ENCODE data around the gene IGSF9B. TPM values are rescaled to one million over a fixed set of nuclear protein-coding genes. Genes with fewer than 3 reads are reported as not detected.

Gene IGSF9B
- total RNA-seq, 1 donor from 2014 or later, result 73.6 TPM

DNA sequence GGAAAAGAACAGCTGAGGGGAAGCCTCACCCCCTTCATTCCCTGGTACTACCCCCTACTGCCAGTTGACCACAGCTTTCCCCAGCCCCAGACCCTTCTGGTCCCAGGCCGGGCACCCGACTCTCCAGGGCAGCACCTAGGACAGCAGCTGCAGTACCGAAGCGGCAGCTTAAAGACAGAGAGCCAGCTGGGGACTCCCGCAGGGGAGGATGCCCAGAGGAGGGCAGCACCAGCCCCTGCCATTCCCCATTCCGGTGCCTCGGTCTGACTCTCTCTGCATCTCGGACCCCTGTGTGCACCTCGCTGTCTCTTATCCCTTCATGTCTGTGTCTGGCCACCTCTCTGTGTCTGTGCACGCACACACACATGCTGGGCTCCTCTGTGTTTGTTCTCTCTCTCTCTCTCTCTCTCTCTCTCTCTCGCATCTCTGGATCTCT is 9.4 kb downstream of the IGSF9B start:
- peaks cover 18% of the 10 kb centered on the region for H3K36me3 Mint-ChIP-seq (ENCODE audit: low read depth)
- peak; percentile 63 for DNase-seq (ENCODE audit: low spot score)
- H3K27me3 Mint-ChIP-seq (ENCODE audit: insufficient read depth), result no peaks in the 10 kb centered on the region
- intact Hi-C loops (cut with micrococcal nuclease), result loop anchor here (5.0 kb wide), 4 partner anchors 120 to 680 kb away; partner anchors contain the start of genes GLB1L3 and JAM3
- H3K9me3 Mint-ChIP-seq, result no peaks in the 10 kb centered on the region
- peaks cover 80% of the 10 kb centered on the region for H3K4me1 Mint-ChIP-seq (ENCODE audit: low read depth)
- peak overlapping the region; percentile 69 for H3K4me3 Mint-ChIP-seq
- peak overlapping the region; percentile 83 for H3K27ac Mint-ChIP-seq

DNA sequence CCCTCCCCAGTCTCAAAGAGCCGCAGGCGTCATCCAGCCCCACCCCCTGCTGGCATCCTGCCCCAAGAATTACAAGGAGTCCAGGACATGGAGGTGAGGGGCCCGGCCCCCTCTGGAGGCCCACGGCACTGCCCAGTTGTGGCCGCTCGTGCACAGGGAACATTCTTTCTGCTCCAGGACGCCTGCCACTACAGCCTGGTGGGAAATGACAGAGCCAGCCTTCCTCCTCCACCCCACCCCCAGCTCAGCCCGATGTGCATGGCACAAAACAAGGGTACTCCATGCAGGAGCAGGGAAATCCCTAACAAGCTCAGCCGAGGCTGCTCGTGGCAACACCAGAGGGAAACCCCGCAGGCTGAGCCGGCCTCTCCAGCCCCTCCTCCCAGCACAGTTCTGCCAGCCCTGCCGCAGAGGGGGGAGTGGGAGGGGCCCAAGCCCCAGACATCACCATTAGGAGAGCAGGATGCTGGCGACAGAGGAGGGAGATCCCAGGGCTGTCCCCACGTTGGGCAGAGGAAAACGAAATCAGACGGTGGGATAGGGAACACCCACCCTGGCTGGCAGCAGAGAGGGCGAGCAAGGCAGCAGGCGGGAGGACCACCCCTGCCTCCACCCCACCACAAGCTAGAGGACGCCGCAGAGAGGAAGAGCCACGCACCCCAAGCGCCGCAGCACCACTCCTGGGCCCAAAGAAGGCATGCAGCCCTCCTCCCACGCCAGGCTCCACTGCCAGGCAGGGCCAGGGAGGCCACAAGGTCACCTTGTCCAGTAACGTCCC is 10.0 kb downstream of the IGSF9B start:
- Mint-ChIP-seq H3K27ac (peak overlapping the region; percentile 83), H3K9me3 (no peaks in the 10 kb centered on the region), H3K4me1 (ENCODE audit: low read depth) (peaks cover 81% of the 10 kb centered on the region), H3K27me3 (ENCODE audit: insufficient read depth) (no peaks in the 10 kb centered on the region), H3K36me3 (ENCODE audit: low read depth) (peaks cover 24% of the 10 kb centered on the region), H3K4me3 (peak overlapping the region; percentile 74)
- DNase-seq (ENCODE audit: low spot score), result peak; percentile 49
- intact Hi-C loops (cut with micrococcal nuclease), result loop anchor here (5.0 kb wide), 4 partner anchors 121 to 679 kb away; partner anchors contain the start of genes GLB1L3 and JAM3

GRCh38 chr11:133946051-133946450 is 10.7 kb downstream of the IGSF9B start:
- DNase-seq (ENCODE audit: low spot score), result no peak
- peak overlapping the region; percentile 98 for H3K27ac Mint-ChIP-seq
- H3K4me1 Mint-ChIP-seq (ENCODE audit: low read depth), result peaks cover 84% of the 10 kb centered on the region
- peak overlapping the region; percentile 86 for H3K4me3 Mint-ChIP-seq
- intact Hi-C loops (cut with micrococcal nuclease), result loop anchor here (5.0 kb wide), 4 partner anchors 121 to 679 kb away; partner anchors contain the start of genes GLB1L3 and JAM3
- H3K36me3 Mint-ChIP-seq (ENCODE audit: low read depth), result peaks cover 28% of the 10 kb centered on the region
- no peaks in the 10 kb centered on the region for H3K27me3 Mint-ChIP-seq (ENCODE audit: insufficient read depth)
- H3K9me3 Mint-ChIP-seq, result no peaks in the 10 kb centered on the region

GRCh38 chr11:133945087-133945974 is 11.4 kb downstream of the IGSF9B start:
- peak; percentile 82 for DNase-seq (ENCODE audit: low spot score)
- H3K9me3 Mint-ChIP-seq, result no peaks in the 10 kb centered on the region
- H3K4me3 Mint-ChIP-seq, result peak overlapping the region; percentile 86
- H3K4me1 Mint-ChIP-seq (ENCODE audit: low read depth), result peaks cover 88% of the 10 kb centered on the region
- H3K27ac Mint-ChIP-seq, result peak overlapping the region; percentile 98
- intact Hi-C loops (cut with micrococcal nuclease), result loop anchor here (1.0 to 5.0 kb wide), 10 partner anchors 12 to 678 kb away; partner anchors contain the start of genes ACAD8, GLB1L3, JAM3 and THYN1
- peaks cover 33% of the 10 kb centered on the region for H3K36me3 Mint-ChIP-seq (ENCODE audit: low read depth)
- no peaks in the 10 kb centered on the region for H3K27me3 Mint-ChIP-seq (ENCODE audit: insufficient read depth)

DNA sequence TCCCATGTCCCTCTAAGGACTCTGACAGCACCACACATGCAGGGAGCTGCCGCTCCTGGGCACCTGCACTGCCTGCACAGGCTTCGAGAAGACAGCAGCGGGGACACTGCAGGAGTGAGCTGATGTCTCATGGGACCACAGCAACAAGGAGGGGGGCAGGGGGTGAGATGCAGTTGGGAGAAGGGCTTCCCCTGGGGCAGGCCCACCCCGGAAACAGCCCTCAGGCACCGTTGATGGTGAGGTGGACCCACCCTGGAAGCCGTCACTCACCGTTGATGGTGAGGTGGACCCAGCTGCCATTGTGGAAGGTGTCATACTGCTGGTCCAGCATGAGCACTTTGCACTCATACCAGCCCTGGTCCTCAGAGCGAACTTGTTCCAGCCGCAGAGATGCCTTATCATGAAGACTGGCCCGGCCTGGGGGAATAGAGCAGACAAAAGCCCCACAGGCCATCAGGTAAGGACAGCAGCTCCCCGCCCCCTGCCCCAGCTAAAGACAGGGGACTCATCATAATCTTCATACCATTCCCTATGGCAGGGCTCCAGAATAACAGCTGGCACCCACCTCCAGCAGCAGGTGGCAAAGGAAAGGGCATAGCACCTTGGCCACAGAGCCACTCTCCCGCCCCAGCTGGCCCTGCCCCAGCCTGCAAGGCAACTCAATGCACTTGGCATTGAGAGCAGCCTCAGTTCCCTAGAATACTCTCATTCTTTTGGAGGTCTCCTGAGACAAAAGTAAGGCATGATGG is 12.6 kb downstream of the IGSF9B start:
- Mint-ChIP-seq H3K9me3 (no peaks in the 10 kb centered on the region), H3K4me1 (ENCODE audit: low read depth) (peaks cover 87% of the 10 kb centered on the region), H3K4me3 (peak overlapping the region; percentile 86), H3K27ac (peak overlapping the region; percentile 98), H3K27me3 (ENCODE audit: insufficient read depth) (no peaks in the 10 kb centered on the region), H3K36me3 (ENCODE audit: low read depth) (peaks cover 43% of the 10 kb centered on the region)
- intact Hi-C loops (cut with micrococcal nuclease), result no loop called here
- DNase-seq (ENCODE audit: low spot score), result no peak

DNA sequence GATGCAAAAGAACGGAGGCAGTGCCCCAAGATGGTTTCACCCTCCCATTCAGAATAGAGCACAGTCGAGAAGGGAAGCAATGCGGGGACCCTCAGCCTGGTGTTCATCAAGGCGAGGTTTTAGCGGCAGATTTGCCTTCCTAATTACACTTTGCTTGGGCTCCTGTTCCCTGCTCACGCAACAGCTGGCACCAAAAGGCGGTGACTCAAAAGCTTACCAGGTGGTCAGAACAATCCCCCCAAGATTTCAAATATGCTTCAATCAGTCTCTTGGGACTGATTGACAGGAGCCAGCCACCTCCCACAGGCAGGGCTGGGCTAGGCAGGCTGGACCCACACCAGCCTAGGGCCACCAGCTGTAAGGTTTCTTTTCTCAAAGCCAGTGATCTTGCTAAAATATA is 14.2 kb downstream of the IGSF9B start:
- H3K4me3 Mint-ChIP-seq, result no peak overlapping the region
- no peaks in the 10 kb centered on the region for H3K27me3 Mint-ChIP-seq (ENCODE audit: insufficient read depth)
- no peak overlapping the region for H3K27ac Mint-ChIP-seq
- intact Hi-C loops (cut with micrococcal nuclease), result no loop called here
- DNase-seq (ENCODE audit: low spot score), result no peak
- peaks cover 55% of the 10 kb centered on the region for H3K36me3 Mint-ChIP-seq (ENCODE audit: low read depth)
- no peaks in the 10 kb centered on the region for H3K9me3 Mint-ChIP-seq
- H3K4me1 Mint-ChIP-seq (ENCODE audit: low read depth), result peaks cover 80% of the 10 kb centered on the region

DNA sequence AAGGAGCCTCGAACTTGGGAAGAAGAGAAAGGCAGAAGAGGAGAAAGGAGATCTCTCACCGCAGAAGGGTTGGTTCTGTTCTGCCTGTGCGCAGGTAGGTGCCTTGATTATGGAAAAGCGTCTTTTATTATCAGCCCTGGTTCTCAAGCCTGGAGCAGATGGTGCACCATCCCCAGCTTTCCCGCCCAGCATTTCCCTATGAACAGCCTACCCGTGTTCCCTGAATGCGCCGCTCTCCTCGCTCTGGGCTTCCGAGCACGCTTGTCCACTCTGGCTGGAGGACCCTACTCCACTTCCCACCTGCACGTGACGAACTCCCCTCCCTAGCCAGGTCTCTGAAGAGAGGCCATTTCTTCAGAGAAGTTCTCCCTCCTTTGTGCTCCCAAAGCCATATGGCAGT is 15.2 kb downstream of the IGSF9B start:
- Mint-ChIP-seq H3K4me1 (ENCODE audit: low read depth) (peaks cover 69% of the 10 kb centered on the region), H3K4me3 (no peak overlapping the region), H3K9me3 (no peaks in the 10 kb centered on the region), H3K27me3 (ENCODE audit: insufficient read depth) (no peaks in the 10 kb centered on the region), H3K27ac (no peak overlapping the region), H3K36me3 (ENCODE audit: low read depth) (peaks cover 57% of the 10 kb centered on the region)
- intact Hi-C loops (cut with micrococcal nuclease), result no loop called here
- no peak for DNase-seq (ENCODE audit: low spot score)

DNA sequence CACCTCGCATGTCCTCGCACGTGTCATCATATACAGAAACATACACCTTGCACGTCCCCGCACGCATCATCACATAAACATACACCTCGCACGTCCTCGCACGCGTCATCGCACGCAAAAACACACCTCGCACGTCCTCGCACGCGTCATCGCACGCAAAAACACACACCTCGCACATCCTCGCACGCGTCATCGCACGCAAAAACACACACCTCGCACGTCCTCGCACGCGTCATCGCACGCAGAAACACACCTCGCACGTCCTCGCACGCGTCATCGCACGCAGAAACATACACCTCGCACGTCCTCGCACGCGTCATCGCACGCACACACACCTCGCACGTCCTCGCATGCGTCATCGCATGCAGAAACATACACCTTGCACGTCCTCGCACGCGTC is 16.7 kb downstream of the IGSF9B start:
- DNase-seq (ENCODE audit: low spot score), result no peak
- peaks cover 59% of the 10 kb centered on the region for H3K4me1 Mint-ChIP-seq (ENCODE audit: low read depth)
- no peak overlapping the region for H3K4me3 Mint-ChIP-seq
- no peak overlapping the region for H3K27ac Mint-ChIP-seq
- peaks cover 61% of the 10 kb centered on the region for H3K36me3 Mint-ChIP-seq (ENCODE audit: low read depth)
- H3K9me3 Mint-ChIP-seq, result no peaks in the 10 kb centered on the region
- no peaks in the 10 kb centered on the region for H3K27me3 Mint-ChIP-seq (ENCODE audit: insufficient read depth)
- intact Hi-C loops (cut with micrococcal nuclease), result no loop called here

DNA sequence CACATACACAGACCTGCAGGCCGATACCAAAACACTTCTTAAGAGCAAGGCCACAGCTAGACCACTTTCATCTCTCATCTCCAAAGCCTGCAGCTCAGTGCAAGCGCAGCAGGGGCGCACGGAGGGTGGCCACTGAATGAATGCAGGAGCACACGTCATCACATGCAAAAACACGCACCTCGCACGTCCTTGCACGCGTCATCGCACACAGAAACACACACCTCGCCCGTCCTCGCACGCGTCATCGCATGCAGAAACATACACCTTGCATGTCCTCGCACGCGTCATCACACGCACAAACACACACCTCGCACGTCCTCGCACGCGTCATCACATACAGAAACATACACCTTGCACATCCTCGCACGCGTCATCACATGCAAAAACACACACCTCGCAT is 17.2 kb downstream of the IGSF9B start:
- Mint-ChIP-seq H3K4me1 (ENCODE audit: low read depth) (peaks cover 59% of the 10 kb centered on the region), H3K4me3 (no peak overlapping the region), H3K9me3 (no peaks in the 10 kb centered on the region), H3K36me3 (ENCODE audit: low read depth) (peaks cover 64% of the 10 kb centered on the region), H3K27me3 (ENCODE audit: insufficient read depth) (no peaks in the 10 kb centered on the region), H3K27ac (no peak overlapping the region)
- no peak for DNase-seq (ENCODE audit: low spot score)
- intact Hi-C loops (cut with micrococcal nuclease), result no loop called here

DNA sequence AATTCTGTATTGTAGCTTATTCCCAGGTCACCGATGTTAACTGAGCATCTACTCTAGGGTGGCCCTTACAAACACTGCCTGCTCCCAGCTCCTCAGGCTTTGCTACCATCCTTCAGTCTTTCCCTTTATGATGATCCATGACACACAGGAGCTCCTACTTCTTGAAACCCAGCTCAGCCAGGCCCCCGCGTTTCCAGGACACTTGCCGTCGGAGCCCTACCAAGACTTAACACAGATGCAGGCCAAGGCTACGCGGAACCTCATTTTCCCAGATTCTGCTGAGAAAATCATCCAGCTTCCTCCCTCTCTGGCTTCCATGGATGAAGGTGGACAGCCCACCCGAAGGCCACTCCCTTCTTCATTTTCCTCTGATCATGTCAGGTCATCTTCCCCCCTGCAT is 18.6 kb downstream of the IGSF9B start:
- Mint-ChIP-seq H3K9me3 (no peaks in the 10 kb centered on the region), H3K27ac (no peak overlapping the region)

GRCh38 chr11:133937468-133937867 is 19.3 kb downstream of the IGSF9B start:
- H3K4me3 Mint-ChIP-seq, result no peak overlapping the region
- no peaks in the 10 kb centered on the region for H3K9me3 Mint-ChIP-seq
- H3K27ac Mint-ChIP-seq, result no peak overlapping the region
- peaks cover 46% of the 10 kb centered on the region for H3K4me1 Mint-ChIP-seq (ENCODE audit: low read depth)
- no peak for DNase-seq (ENCODE audit: low spot score)
- intact Hi-C loops (cut with micrococcal nuclease), result no loop called here
- H3K27me3 Mint-ChIP-seq (ENCODE audit: insufficient read depth), result no peaks in the 10 kb centered on the region
- peaks cover 62% of the 10 kb centered on the region for H3K36me3 Mint-ChIP-seq (ENCODE audit: low read depth)

More for the DNA sequence above, 18.6 kb downstream of the IGSF9B start:
- intact Hi-C loops (cut with micrococcal nuclease), result no loop called here
- Mint-ChIP-seq H3K4me3 (no peak overlapping the region), H3K36me3 (ENCODE audit: low read depth) (peaks cover 66% of the 10 kb centered on the region), H3K4me1 (ENCODE audit: low read depth) (peaks cover 53% of the 10 kb centered on the region), H3K27me3 (ENCODE audit: insufficient read depth) (no peaks in the 10 kb centered on the region)
- DNase-seq (ENCODE audit: low spot score), result no peak

DNA sequence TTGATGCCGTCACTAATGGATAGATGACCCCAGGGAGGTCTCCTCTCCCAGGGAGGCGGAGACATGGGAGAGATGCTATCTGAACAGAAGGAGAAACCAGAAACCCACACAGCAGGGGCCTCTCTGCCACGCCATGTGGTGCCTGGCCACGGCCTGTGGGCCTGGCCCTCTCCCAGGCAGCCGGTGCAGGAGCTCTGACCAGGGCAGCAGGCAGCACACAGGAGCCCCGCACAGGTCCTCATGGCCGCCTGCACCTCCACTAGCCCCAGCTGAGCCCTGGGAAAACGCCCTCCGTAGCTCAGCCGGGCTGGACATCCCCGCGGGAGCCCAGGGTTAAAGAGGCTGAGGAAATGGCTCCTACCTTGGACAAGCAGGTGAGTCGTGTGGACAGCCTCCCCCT is 19.8 kb downstream of the IGSF9B start:
- Mint-ChIP-seq H3K9me3 (no peaks in the 10 kb centered on the region), H3K4me1 (ENCODE audit: low read depth) (peaks cover 42% of the 10 kb centered on the region), H3K4me3 (no peak overlapping the region), H3K27me3 (ENCODE audit: insufficient read depth) (no peaks in the 10 kb centered on the region), H3K36me3 (ENCODE audit: low read depth) (peaks cover 60% of the 10 kb centered on the region), H3K27ac (no peak overlapping the region)
- intact Hi-C loops (cut with micrococcal nuclease), result no loop called here
- DNase-seq (ENCODE audit: low spot score), result no peak

All from activated T-helper 1 cell treated with anti-CD3 and anti-CD28 coated beads, Interleukin-12 subunit alpha, Interleukin-12 subunit beta, Interleukin-2, Interleukin-4 antibody, amounts not matched to agents 30 ng/mL and 10 ng/mL and 1 ng/mL, durations not matched to agents 14 hours and 24 hours and 36 hours (primary cell).